ENCODE data around the gene LRRC39. TPM values are rescaled to one million over a fixed set of nuclear protein-coding genes. Genes with fewer than 3 reads are reported as not detected.

LRRC39 gene
- total RNA-seq (100 to 1,000 TPM in 3 of 4 donors, 10 to 100 TPM in 1; 92.5 to 227 (median 132) TPM), polyA plus RNA-seq (10 to 100 TPM; 27.7 to 89.3 (median 59.1) TPM)
- long read RNA-seq, donor 1, transcript LRRC39-202 (10 exons, 1,396 nt): major isoform, 32 of 45 reads
- long read RNA-seq, donor 1, partial matches to known transcripts: 3 of 45 reads
- long read RNA-seq, donor 1, other reads (novel, unspliced or antisense): 10 of 45 reads
- long read RNA-seq, donor 2, transcript LRRC39-202 (10 exons, 1,396 nt): major isoform, 63 of 94 reads
- long read RNA-seq, donor 2, partial matches to known transcripts: 5 of 94 reads
- long read RNA-seq, donor 2, other reads (novel, unspliced or antisense): 23 of 94 reads

DNA sequence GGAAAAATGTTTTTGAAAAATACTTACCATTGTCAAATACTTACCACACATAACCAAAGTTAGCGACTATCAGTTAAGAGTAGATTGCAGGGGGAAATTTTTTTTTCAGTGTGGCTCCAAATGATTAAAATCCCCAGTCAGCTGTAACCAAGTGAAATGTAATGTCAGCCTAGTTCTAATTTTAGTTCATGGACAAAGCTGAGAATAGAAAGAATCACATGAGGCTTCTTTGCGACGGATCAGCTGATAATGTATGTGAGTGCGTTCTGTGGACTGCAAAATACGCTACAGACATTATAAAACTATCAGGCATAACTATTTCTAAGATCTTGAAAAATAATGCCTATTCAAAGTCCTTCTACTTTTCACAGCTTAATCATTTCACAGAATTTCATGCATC is at the start of gene LRRC39:
Gene LRRC39, minus strand, starts transcription at position 166 of the 400 bp plus-strand sequence. CDS start 9,740 bp downstream, outside the sequence.
- WGBS, 3 donors: 16 to 35% (median 17%) methylated on average over 5 of the region's 5 CpGs
- Histone ChIP-seq H3K27me3 (ENCODE audit: insufficient read depth in 3 of 3, low read length in 2 of 3) (no peaks in the 10 kb centered on the region), H3K4me3 (peak within 1 kb of the TSS; percentile 69), H3K9me3 (no peaks in the 10 kb centered on the region), H3K4me1 (peaks cover 9% of the 10 kb centered on the region), H3K36me3 (ENCODE audit: insufficient read depth in 1 of 2, low read depth in 1 of 2) (peaks cover 0 to 5% of the 10 kb centered on the region in 2 donors), H3K27ac (peak within 1 kb of the TSS; percentile 83)
- peak; percentile 82 to 93 (median 86) for ATAC-seq
- TF ChIP-seq, protein P1, sequence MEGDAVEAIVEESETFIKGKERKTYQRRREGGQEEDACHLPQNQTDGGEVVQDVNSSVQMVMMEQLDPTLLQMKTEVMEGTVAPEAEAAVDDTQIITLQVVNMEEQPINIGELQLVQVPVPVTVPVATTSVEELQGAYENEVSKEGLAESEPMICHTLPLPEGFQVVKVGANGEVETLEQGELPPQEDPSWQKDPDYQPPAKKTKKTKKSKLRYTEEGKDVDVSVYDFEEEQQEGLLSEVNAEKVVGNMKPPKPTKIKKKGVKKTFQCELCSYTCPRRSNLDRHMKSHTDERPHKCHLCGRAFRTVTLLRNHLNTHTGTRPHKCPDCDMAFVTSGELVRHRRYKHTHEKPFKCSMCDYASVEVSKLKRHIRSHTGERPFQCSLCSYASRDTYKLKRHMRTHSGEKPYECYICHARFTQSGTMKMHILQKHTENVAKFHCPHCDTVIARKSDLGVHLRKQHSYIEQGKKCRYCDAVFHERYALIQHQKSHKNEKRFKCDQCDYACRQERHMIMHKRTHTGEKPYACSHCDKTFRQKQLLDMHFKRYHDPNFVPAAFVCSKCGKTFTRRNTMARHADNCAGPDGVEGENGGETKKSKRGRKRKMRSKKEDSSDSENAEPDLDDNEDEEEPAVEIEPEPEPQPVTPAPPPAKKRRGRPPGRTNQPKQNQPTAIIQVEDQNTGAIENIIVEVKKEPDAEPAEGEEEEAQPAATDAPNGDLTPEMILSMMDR (IDR thresholded peaks at IDR 0.05): no peak
- intact Hi-C loops (cut with DNase I): no loop called here
- no peak for DNase-seq

DNA sequence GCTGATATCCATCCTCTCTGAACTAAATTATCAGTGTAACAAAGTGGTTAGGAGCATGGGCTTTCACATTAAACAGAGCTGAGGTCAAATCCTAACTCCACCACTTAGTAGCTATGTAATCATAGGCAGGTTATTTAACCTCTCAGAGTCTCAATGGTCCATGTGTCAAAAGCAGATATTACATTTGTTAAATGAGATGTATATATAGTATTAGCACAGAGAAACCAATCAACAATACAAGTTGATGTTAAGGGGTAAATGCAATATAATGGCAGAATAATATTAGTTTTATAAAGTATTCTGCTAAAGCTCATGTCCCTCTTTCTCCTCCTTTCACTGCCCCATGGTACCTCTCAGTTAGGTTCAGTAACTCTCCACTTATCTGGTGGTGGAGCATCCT is 44.4 kb upstream of the LRRC39 start:
- H3K4me3 ChIP-seq: no peak overlapping the region
- H3K36me3 ChIP-seq (ENCODE audit: insufficient read depth in 1 of 2, low read depth in 1 of 2): peaks cover 0 to 44% of the 10 kb centered on the region in 2 donors
- intact Hi-C loops (cut with DNase I): no loop called here
- TF ChIP-seq, protein P1 (IDR thresholded peaks at IDR 0.05): no peak
- no peaks in the 10 kb centered on the region for H3K9me3 ChIP-seq
- H3K4me1 ChIP-seq: peaks cover 8% of the 10 kb centered on the region
- H3K27ac ChIP-seq: no peak overlapping the region
- ATAC-seq (no peak), DNase-seq (no peak)
- no peaks in the 10 kb centered on the region for H3K27me3 ChIP-seq (ENCODE audit: insufficient read depth in 3 of 3, low read length in 2 of 3)

DNA sequence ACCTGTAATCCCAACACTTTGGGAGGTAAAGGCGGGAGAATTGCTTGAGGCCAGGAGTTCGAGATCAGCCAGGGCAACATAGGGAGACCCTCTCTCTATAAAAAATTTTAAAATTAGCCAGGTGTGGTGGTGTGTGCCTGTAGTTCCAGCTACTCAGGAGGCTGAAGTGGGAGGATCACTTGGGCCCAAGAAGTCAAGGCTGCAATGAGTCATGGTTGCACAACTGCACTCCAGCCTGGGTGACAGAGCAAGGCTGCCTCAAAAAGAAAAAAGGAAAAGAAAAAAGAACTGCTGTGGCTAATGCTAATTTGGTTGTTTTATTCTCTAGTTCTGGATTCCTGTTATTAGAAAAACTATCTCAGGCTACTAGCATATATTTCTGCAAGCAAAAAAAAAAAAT is 41.8 kb upstream of the LRRC39 start:
- H3K27ac ChIP-seq: no peak overlapping the region
- H3K36me3 ChIP-seq (ENCODE audit: insufficient read depth in 1 of 2, low read depth in 1 of 2): peaks cover 0 to 61% of the 10 kb centered on the region in 2 donors
- DNase-seq (no peak), ATAC-seq (no peak)
- 98% methylated on average over 2 of the region's 2 CpGs for WGBS, 3 donors
- intact Hi-C loops (cut with DNase I): no loop called here
- H3K4me3 ChIP-seq: no peak overlapping the region
- no peaks in the 10 kb centered on the region for H3K9me3 ChIP-seq
- H3K27me3 ChIP-seq (ENCODE audit: insufficient read depth in 3 of 3, low read length in 2 of 3): no peaks in the 10 kb centered on the region
- TF ChIP-seq, protein P1 (IDR thresholded peaks at IDR 0.05): no peak
- peaks cover 8% of the 10 kb centered on the region for H3K4me1 ChIP-seq

DNA sequence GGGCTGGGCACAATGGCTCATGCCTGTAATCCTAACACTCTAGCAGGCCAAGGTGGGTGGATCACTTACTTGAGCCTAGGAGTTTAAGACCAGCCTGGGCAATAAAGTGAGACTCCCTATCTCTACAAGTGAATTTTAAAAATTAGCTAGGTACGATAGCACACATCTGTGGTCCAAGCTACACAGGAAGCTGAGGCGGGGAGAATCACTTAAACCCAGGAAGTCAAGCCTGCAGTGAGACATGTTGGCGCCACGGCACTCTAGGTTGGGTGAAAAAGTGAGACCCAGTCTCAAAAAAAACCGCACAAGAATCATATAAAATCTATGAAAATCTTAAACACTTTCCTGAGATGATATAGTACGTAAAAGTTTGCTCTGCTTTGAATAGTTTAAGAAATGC is 41.4 kb upstream of the LRRC39 start:
- no peaks in the 10 kb centered on the region for H3K27me3 ChIP-seq (ENCODE audit: insufficient read depth in 3 of 3, low read length in 2 of 3)
- no peak for DNase-seq
- no peak overlapping the region for H3K27ac ChIP-seq
- no peak for ATAC-seq
- H3K9me3 ChIP-seq: no peaks in the 10 kb centered on the region
- H3K4me1 ChIP-seq: peaks cover 8% of the 10 kb centered on the region
- H3K4me3 ChIP-seq: no peak overlapping the region
- H3K36me3 ChIP-seq (ENCODE audit: insufficient read depth in 1 of 2, low read depth in 1 of 2): peaks cover under 1 to 65% of the 10 kb centered on the region in 2 donors
- TF ChIP-seq, protein P1 (IDR thresholded peaks at IDR 0.05): no peak
- intact Hi-C loops (cut with DNase I): no loop called here
- 75 to 81% (median 77%) methylated on average over 6 of the region's 6 CpGs for WGBS, 3 donors

All from psoas muscle (tissue), 8 donors.